ENCODE measurements around the gene HHAT.

HHAT gene

DNA sequence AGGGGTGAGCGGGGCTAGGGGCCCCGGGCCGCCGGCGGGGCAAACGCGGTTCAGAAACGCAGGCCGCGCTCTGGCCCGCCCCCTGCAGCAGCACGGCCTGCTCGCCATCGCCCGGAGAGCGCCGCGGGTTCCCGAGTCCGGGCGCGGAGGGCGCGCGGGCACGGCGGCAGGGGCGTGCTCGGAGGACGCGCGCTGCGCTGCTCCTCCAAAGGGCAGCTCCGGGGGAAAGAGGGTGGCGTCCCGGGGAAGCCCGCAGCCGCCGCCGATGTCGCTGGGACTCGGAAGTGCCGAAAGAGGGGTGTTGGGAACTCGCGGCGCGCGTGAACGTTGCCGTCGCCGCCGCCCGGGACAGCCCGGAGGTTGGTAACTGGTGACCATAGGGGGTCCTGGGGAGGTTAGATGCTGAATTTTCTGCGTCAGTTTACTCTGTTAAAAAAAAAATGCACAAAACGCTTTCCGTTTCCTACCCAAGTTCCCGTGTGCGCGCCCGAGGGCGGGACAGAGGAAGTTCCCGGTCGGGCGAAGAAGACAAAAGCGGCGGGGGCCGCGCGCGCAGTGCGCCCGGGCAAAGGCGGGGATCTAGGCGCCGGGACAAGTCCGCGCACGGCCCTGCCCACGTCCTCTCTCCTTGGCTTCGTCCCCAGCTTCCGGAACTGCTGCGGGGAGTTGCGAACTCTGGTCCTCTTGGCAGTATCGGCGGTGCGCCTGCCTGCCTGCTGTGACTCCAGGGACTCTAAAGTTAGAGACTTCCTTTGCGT, at the start of gene HHAT:
Gene HHAT, plus strand, starts transcription at position 157 of the 758 bp plus-strand sequence. CDS start 20,074 bp downstream, outside the sequence.
- H3K27me3 Mint-ChIP-seq = peaks cover 11% of the 10 kb centered on the region
- peaks cover 42% of the 10 kb centered on the region for H3K4me1 Mint-ChIP-seq
- peak within 1 kb of the TSS; percentile 94 for H3K27ac Mint-ChIP-seq
- peaks cover 5% of the 10 kb centered on the region for H3K9me3 Mint-ChIP-seq
- ATAC-seq = peak; percentile 89
- peak within 1 kb of the TSS; percentile 90 for H3K4me3 Mint-ChIP-seq
- H3K36me3 Mint-ChIP-seq = peaks cover 5% of the 10 kb centered on the region

DNA sequence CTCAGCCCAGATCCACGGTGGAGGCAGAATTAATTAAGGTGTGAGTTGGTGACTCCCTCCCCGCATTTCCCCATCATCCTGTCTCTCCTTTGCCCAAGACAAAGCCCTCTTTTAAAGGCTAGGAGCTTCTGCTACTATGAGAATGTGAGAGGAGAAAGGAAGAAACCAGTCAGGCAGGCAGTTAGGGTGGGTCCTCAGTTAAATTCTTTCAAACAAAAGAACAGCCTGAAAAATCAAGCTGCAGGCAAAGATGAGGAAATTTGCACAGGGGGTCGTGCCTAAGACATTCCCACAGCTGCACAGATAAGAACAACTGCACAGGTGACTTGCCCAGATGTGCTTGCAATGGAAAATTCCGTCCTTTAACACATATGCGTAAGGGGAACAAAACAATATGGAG, 48.5 kb upstream of the HHAT start:
- Mint-ChIP-seq H3K27me3 (peaks cover 53% of the 10 kb centered on the region), H3K27ac (no peak overlapping the region), H3K9me3 (peaks cover 14% of the 10 kb centered on the region), H3K4me1 (no peaks in the 10 kb centered on the region), H3K4me3 (no peak overlapping the region), H3K36me3 (no peaks in the 10 kb centered on the region)
- ATAC-seq = no peak

- no peak overlapping the region for H3K27ac Mint-ChIP-seq
- peaks cover 78% of the 10 kb centered on the region for H3K27me3 Mint-ChIP-seq
- no peak for ATAC-seq
- no peaks in the 10 kb centered on the region for H3K9me3 Mint-ChIP-seq
- H3K36me3 Mint-ChIP-seq = no peaks in the 10 kb centered on the region
- H3K4me3 Mint-ChIP-seq = no peak overlapping the region
- H3K4me1 Mint-ChIP-seq = no peaks in the 10 kb centered on the region
Observed at GRCh38 chr1:210288116-210288515, 40.6 kb upstream of the HHAT start.

- Mint-ChIP-seq H3K9me3 (no peaks in the 10 kb centered on the region), H3K4me3 (no peak overlapping the region), H3K4me1 (no peaks in the 10 kb centered on the region), H3K36me3 (no peaks in the 10 kb centered on the region), H3K27ac (no peak overlapping the region), H3K27me3 (peaks cover 72% of the 10 kb centered on the region)
- ATAC-seq = no peak
Observed at GRCh38 chr1:210289248-210289647, 39.5 kb upstream of the HHAT start.

- Mint-ChIP-seq H3K27ac (no peak overlapping the region), H3K27me3 (peaks cover 69% of the 10 kb centered on the region), H3K4me1 (no peaks in the 10 kb centered on the region), H3K4me3 (no peak overlapping the region), H3K9me3 (no peaks in the 10 kb centered on the region), H3K36me3 (no peaks in the 10 kb centered on the region)
- no peak for ATAC-seq
Observed at GRCh38 chr1:210291081-210291764, 37.5 kb upstream of the HHAT start.

DNA sequence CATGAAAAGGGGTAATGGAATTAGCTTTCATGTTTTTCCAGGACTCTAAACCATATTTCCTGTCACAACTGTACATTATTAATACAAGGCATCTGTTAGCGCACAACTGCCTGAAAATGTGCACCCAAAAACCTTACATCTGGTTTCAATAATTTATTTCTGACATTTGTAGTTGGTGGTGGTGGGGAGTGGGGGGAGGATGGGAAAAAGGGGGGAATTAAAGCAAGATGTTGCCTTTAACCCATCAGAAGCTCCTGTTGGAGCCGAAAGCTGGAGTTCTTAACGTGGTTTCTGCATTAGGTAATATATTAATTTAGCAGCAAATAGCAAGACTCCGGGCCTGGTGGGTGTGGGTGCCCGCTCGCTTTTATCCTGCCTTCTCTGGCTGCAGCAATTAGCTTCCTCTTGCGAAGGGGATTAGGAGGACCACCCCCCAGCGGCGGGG, 36.9 kb upstream of the HHAT start:
- H3K36me3 Mint-ChIP-seq = no peaks in the 10 kb centered on the region
- no peaks in the 10 kb centered on the region for H3K4me1 Mint-ChIP-seq
- H3K27me3 Mint-ChIP-seq = peaks cover 69% of the 10 kb centered on the region
- peak overlapping the region; percentile 45 for H3K4me3 Mint-ChIP-seq
- ATAC-seq = no peak
- no peak overlapping the region for H3K27ac Mint-ChIP-seq
- no peaks in the 10 kb centered on the region for H3K9me3 Mint-ChIP-seq

GRCh38 chr1:210292231-210292871, 36.4 kb upstream of the HHAT start:
- no peak overlapping the region for H3K27ac Mint-ChIP-seq
- no peaks in the 10 kb centered on the region for H3K4me1 Mint-ChIP-seq
- H3K27me3 Mint-ChIP-seq = peaks cover 74% of the 10 kb centered on the region
- no peaks in the 10 kb centered on the region for H3K9me3 Mint-ChIP-seq
- ATAC-seq = peak; percentile 62
- no peaks in the 10 kb centered on the region for H3K36me3 Mint-ChIP-seq
- peak overlapping the region; percentile 45 for H3K4me3 Mint-ChIP-seq

GRCh38 chr1:210293171-210293607, 35.5 kb upstream of the HHAT start:
- no peak overlapping the region for H3K27ac Mint-ChIP-seq
- ATAC-seq = no peak
- H3K9me3 Mint-ChIP-seq = no peaks in the 10 kb centered on the region
- peaks cover 76% of the 10 kb centered on the region for H3K27me3 Mint-ChIP-seq
- H3K4me1 Mint-ChIP-seq = no peaks in the 10 kb centered on the region
- H3K36me3 Mint-ChIP-seq = no peaks in the 10 kb centered on the region
- no peak overlapping the region for H3K4me3 Mint-ChIP-seq

DNA sequence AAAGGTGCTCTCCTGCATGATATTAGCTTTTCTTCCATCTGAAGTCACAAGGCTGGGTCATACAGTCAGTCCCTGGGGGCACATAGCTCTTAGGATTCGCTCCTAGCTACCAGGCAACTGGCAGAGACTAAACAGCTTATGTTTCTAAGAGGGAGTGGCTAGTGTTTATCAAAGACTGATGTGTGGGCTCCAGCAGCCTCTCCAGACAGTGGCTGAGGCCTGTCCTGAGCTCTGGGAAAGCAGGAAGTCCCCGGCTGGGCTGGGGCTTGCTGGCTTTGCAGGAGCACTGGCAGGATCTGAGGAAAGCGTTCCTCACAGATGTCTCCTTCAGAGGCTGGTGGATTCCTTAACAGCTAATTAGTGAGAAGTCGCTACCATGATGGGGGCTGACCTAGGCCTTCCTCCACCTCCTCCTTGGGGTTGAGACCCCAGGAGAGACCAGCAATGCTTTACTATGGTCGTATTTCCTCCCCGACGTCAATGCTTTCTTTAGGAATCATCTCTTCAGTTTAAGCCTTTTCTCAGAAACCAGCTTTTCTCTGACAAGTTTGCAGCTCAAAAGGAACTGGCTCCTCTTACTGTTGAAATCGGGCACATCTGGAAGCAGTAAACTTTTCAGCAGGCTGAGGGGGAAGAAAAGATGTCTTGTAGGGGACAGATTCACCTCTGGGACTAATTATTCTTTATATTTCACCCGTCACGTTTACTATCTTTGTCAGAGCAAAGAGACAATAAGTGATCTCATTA, 33.5 kb upstream of the HHAT start:
- H3K36me3 Mint-ChIP-seq = no peaks in the 10 kb centered on the region
- H3K4me3 Mint-ChIP-seq = no peak overlapping the region
- H3K9me3 Mint-ChIP-seq = no peaks in the 10 kb centered on the region
- H3K4me1 Mint-ChIP-seq = no peaks in the 10 kb centered on the region
- no peak for ATAC-seq
- no peak overlapping the region for H3K27ac Mint-ChIP-seq
- peaks cover 71% of the 10 kb centered on the region for H3K27me3 Mint-ChIP-seq

DNA sequence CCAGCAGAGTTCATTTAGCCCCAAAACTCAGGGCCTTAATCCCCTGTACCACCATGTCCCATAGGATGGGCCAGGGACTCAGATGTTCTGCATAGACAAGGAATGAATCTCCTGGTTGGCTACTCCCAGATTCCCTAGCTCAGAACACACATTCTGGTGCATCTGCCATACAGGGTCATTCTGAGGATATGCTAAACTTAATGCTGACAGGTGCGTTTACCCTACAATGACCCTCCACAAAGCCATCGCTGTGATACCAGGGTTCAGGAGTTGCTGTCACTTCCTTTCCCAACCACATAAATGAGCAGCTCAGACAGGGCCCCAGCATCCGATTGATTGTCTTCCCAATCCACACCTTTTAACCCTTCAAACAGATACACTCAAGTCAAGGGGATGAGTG, 32.0 kb upstream of the HHAT start:
- H3K9me3 Mint-ChIP-seq = no peaks in the 10 kb centered on the region
- H3K4me3 Mint-ChIP-seq = no peak overlapping the region
- H3K36me3 Mint-ChIP-seq = no peaks in the 10 kb centered on the region
- H3K4me1 Mint-ChIP-seq = no peaks in the 10 kb centered on the region
- no peak overlapping the region for H3K27ac Mint-ChIP-seq
- no peak for ATAC-seq
- peaks cover 56% of the 10 kb centered on the region for H3K27me3 Mint-ChIP-seq

DNA sequence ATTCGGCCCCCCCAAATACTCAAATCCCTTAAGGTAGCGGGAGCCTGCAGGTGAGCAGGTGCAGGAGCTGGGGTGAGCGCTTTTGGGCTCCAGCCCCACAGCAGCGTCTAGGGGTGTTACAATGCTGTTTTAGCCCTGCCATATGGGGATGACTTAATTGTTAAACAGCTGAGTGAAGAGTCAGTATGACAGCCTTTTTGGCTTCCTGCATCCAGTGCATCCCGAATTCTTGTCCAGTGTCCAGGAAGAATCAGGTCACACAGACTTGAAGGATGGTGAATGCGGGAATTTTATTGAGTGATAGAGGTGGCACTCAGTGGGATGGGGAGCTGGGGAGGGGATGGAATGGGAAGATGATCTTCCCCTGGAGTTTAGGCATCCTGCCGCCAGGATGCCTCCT, 30.4 kb upstream of the HHAT start:
- ATAC-seq = no peak
- H3K4me1 Mint-ChIP-seq = no peaks in the 10 kb centered on the region
- H3K9me3 Mint-ChIP-seq = no peaks in the 10 kb centered on the region
- H3K27ac Mint-ChIP-seq = no peak overlapping the region
- H3K4me3 Mint-ChIP-seq = no peak overlapping the region
- no peaks in the 10 kb centered on the region for H3K36me3 Mint-ChIP-seq
- peaks cover 49% of the 10 kb centered on the region for H3K27me3 Mint-ChIP-seq

DNA sequence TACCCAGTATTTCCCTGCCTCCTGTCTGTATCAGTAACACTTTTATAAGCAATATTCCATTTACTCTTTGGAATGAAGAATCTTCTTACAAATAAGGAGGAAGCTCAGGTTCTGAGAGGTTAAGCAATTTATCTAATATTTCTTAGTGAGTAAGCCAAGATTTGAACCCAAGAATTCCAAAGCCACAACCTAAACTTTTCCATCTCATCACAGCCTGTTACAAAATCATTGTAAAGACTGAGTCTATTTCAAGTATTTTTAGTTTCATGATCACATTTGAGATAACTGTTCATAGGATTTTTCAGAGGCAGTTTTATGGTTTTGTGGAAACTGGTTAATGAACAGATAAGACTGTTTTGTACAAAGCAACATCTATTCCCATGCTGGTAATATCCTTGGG, 29.8 kb upstream of the HHAT start:
- Mint-ChIP-seq H3K36me3 (no peaks in the 10 kb centered on the region), H3K27ac (no peak overlapping the region), H3K4me3 (no peak overlapping the region), H3K27me3 (peaks cover 48% of the 10 kb centered on the region), H3K4me1 (no peaks in the 10 kb centered on the region), H3K9me3 (no peaks in the 10 kb centered on the region)
- ATAC-seq = no peak

DNA sequence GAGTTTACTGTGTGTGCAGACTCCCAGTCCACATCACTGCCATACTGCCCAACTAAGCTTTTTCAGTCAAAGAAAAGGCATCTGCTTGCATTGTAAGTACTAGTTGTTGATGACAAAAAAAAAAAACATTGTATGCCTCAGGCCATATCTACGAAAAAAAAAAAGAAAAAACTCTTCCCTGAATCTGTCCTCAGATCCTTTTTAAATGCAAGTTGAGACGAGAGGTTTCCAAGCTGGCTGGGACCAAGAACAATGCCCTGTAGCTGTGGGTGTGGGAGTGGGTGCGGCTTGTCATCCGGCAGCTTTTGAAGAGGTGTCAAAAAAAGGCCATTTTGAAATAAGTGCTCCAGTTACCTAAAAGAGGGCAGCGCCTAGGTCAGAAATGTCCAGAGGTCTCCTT, 29.2 kb upstream of the HHAT start:
- Mint-ChIP-seq H3K4me3 (no peak overlapping the region), H3K27me3 (peaks cover 43% of the 10 kb centered on the region), H3K9me3 (no peaks in the 10 kb centered on the region), H3K36me3 (no peaks in the 10 kb centered on the region), H3K27ac (no peak overlapping the region), H3K4me1 (no peaks in the 10 kb centered on the region)
- ATAC-seq = no peak

GRCh38 chr1:210300923-210301614, 27.6 kb upstream of the HHAT start:
- Mint-ChIP-seq H3K4me3 (no peak overlapping the region), H3K36me3 (no peaks in the 10 kb centered on the region), H3K4me1 (no peaks in the 10 kb centered on the region), H3K9me3 (no peaks in the 10 kb centered on the region), H3K27me3 (peaks cover 36% of the 10 kb centered on the region), H3K27ac (no peak overlapping the region)
- ATAC-seq = no peak

GRCh38 chr1:210301615-210302000, 27.1 kb upstream of the HHAT start:
- Mint-ChIP-seq H3K27ac (no peak overlapping the region), H3K9me3 (no peaks in the 10 kb centered on the region), H3K36me3 (no peaks in the 10 kb centered on the region), H3K4me3 (no peak overlapping the region), H3K27me3 (peaks cover 36% of the 10 kb centered on the region), H3K4me1 (no peaks in the 10 kb centered on the region)
- no peak for ATAC-seq

Measured in stimulated activated memory B cell treated with anti-CD40 and anti-IgM and Interleukin-4, amounts not matched to agents 10 μg/mL and 1 μg/mL and 100 μg/mL, for 72 hours (primary cell).